ACC112 (cell line): ENCODE measurements around the gene SLITRK2.

ENCODE experiments used
- H2AFZ ChIP-seq: fragments of 200-600 bp; sonication (generic); one replicate; pipeline ENCODE4 v1.6.0; 2017; ENCODE audit warnings: antibody characterized with exemption, low read length; ENCODE audit not compliant: unreplicated experiment
- H3K27ac ChIP-seq: fragments of 200-600 bp; sonication (generic); 2 replicates; pipeline ENCODE4 v1.5.1; 2014; ENCODE audit warnings: low read depth, mild to moderate bottlenecking, antibody characterized with exemption, low read length, moderate library complexity
- H3K27me3 ChIP-seq: fragments of 200-600 bp; sonication (generic); 2 replicates; pipeline ENCODE4 v1.6.1; 2014; ENCODE audit warnings: mild to moderate bottlenecking, antibody characterized with exemption, low read length, moderate library complexity, mixed read lengths; ENCODE audit not compliant: insufficient read depth
- H3K36me3 ChIP-seq: fragments of 200-600 bp; sonication (generic); 2 replicates; pipeline ENCODE4 v1.6.1; 2016; ENCODE audit warnings: mild to moderate bottlenecking, antibody characterized with exemption, low read length, moderate library complexity, mixed read lengths; ENCODE audit not compliant: insufficient read depth
- H3K4me1 ChIP-seq: fragments of 200-600 bp; sonication (generic); one replicate; pipeline ENCODE4 v1.6.1; 2016; ENCODE audit warnings: low read length, mixed read lengths; ENCODE audit not compliant: insufficient read depth, unreplicated experiment, control insufficient read depth
- H3K4me3 ChIP-seq: fragments of 200-600 bp; sonication (generic); 2 replicates; pipeline ENCODE4 v1.5.1; 2014; ENCODE audit warnings: mild to moderate bottlenecking, low read depth, low read length
- H3K79me2 ChIP-seq: fragments of 200-600 bp; sonication (generic); one replicate; pipeline ENCODE4 v1.6.0; 2016; ENCODE audit warnings: low read length; ENCODE audit not compliant: control insufficient read depth, unreplicated experiment, insufficient read depth

Gene SLITRK2

DNA sequence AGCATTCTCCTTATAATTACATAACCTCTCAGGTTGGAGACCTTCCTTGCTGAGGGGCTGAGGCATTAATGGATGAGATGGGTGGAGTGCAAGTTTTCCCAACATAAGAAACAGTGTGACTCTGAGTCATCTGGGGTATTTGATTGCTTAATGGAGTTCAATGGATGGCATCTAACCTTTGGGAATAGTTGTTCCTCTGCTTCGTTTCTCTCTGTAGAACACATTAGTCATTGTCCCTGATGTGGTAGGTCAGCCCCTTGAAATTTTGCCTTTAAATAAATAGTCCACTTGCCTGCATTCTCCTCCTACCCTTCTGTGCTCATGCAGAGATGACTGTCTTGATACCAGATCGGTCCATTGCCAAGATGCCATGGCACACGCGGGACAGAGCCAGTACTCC lies 38.6 kb downstream of the SLITRK2 start:
- H3K4me1 ChIP-seq, result no peaks in the 10 kb centered on the region
- no peaks in the 10 kb centered on the region for H3K79me2 ChIP-seq
- no peaks in the 10 kb centered on the region for H3K36me3 ChIP-seq
- H3K27ac ChIP-seq, result no peak overlapping the region
- no peak overlapping the region for H3K4me3 ChIP-seq
- H2AFZ ChIP-seq, result no peak overlapping the region
- no peaks in the 10 kb centered on the region for H3K27me3 ChIP-seq

DNA sequence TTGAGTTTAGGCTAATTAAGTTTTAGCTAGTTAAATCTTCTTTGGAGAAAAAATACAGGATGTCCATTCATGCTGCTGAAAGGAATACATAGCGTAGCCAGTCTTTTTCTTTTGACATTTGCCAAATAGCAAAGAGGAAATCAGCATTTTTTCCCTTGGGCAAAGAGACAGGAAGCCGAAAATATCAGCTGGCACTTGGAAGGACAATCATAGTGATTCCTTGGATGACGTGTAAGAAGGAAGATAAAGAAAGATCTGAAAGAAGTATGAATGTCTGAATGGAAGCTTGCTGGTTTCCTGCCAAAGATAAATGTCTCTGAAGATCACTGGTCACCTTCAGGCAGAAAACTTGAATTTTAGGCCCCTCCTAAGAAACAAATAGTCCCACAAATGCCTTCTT lies 44.2 kb downstream of the SLITRK2 start:
- Histone ChIP-seq H2AFZ (no peak overlapping the region), H3K27ac (no peak overlapping the region), H3K79me2 (no peaks in the 10 kb centered on the region), H3K36me3 (no peaks in the 10 kb centered on the region), H3K4me1 (no peaks in the 10 kb centered on the region), H3K4me3 (no peak overlapping the region), H3K27me3 (no peaks in the 10 kb centered on the region)

DNA sequence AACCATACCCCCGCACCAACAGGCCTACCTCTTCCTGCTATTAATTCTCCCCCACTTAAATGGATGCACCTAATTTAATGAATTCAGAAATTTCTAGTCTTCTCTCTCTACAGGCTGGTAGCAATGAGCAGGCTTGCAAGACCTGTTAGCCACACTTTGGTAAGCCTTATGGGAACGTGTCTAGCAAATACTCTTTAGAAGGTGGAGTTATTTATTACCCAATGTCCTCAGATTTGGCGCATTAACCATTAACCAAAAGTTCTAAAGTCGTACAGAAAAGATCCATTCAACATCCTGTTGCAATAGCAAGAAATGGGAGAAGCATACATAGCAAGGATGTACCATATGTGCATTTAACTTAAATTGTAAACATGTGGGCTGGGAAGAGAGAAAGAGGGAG lies 47.5 kb downstream of the SLITRK2 start:
- no peaks in the 10 kb centered on the region for H3K4me1 ChIP-seq

More for the DNA sequence above, 47.5 kb downstream of the SLITRK2 start:
- no peaks in the 10 kb centered on the region for H3K27me3 ChIP-seq
- no peak overlapping the region for H3K27ac ChIP-seq
- H3K79me2 ChIP-seq, result no peaks in the 10 kb centered on the region
- H3K4me3 ChIP-seq, result no peak overlapping the region
- no peak overlapping the region for H2AFZ ChIP-seq
- no peaks in the 10 kb centered on the region for H3K36me3 ChIP-seq
